CD4-positive, alpha-beta T cell treated with Interleukin-2 at 100 ng/mL for 4 hours (primary cell): ENCODE results near the gene RING1.

Source experiments
- DNase-seq: peaks from one replicate; pipeline ENCODE4 v3.0.0-alpha.2; 2020; ENCODE audit warnings: low spot score

RING1 gene

DNA sequence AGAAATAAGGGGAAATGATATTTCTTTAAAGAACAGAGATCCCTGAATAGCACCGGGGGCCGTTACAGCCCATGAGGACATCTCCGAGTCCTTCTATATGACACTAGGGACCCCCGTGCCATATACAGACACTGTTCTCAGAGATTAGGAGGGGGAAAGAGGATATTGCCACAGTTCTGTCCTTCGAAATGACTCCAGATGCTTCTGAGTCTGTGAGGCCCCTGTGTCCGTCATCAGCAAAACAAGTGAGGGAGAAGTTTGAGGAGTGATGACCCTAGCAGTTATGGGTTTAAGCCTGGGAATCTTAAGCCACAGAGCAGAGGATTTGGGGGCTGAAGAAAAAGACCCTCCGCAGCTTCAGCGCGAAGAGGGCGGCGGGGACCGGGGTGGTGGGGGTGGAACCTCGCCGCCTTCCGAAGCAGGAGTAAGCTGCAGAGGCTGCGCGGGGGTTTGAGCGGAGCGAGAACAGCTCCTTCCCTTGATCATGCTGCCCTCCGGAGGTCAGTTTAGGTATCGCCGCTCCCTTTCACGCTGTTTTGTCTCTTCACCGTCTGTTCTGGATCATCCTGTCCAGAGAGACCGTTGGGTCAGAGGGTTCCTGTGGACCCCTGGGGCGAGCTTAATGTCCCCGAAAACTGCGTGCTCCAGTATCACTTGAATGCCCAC is 39.8 kb downstream of the RING1 start:
- peak; percentile 92 for DNase-seq

DNA sequence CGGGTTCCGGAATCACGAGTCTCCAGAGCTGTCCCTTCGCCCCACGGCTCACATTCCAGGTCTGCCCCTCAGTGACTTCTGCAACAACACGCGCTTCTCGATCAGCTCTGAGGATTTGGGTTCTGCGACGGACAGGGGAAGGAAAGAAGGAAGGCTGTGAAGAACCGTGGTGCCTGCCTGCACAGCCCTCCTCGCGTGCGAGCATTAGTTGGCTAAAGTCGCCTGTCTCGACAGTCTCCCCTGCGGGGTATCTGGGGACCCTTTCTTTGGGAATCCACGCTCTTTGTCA is 40.3 kb downstream of the RING1 start:
- no peak for DNase-seq

DNA sequence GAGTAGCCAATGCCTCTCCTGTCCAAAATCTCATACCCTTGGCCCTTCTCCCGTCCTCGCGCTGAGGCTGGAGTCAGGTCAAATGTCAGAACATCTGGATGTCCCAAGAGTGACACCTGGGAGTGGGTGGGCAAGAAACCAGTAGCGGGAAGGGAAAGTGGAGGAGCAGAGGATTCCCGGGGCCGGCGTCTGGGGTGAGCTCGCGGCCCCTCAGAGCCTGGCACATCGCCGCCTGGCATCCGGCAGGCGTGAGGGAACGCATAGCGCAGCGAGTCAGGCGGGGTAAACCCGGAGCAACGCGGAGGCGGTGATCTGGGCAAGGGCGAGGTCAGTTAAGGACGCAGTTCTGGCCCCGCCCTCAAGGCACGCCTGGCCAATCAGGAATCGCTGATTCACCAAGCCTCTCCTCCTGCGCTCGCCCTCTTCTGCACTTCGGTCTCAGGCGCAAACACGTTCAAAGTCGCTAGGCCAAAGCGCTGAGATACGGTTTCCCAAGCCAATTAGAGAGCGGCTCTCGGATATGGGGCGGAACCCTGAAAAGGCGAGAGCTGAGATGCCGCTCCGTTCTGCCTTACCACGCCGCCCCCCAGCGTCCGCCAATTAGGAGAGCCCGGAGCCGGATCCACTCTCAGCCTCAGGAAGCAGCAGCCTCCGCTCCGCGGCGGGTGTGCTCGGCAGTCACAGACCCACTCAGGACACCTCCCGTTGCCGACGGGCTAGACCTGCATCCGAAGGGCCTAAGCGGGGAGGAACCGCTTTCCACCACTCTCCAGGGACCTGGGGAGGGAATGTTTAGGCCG is 40.8 kb downstream of the RING1 start:
- peak; percentile 99 for DNase-seq

DNA sequence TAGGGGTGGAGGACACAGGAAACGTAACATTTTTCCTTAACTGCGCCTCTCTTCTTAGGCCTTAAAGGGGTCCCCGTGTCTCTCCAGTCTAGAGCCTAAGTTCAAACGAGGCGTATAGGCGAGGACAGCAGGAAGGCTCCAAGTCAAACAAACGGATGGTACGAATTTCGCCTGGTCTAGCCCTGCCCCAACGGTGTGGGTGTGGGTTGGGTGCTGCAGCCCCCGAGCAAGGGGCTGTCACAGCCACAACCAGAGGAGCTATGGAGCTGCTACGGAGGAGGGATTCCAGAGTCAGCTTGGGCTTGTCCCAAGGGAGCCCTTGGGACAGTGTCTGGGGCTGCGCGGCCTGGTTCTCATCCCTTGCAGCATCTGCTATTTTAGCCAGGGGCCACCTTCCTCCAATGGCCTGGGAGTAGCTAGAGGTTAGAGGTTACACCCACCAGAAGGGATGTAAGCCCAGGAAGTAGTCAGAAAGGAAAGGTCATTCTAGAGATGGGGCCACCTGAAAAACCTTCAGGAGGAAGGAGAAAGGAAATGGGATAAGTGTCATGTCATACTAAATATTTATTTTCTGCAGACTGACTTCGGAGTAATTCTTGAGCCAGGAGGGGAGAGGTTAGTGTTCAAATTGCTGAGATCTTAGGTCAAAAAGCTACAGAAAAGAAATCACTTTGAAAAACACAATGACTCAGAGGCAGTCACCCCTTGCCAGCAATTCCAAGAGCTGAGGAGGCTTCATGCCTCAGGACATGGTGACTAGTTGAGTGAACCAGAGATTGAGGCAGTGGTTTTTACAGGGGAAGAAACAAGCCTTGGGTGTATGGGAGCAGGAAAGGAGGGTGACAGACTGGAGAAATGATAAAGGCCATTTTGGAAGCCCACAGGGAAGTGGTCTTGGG is 41.7 kb downstream of the RING1 start:
- DNase-seq, result no peak

DNA sequence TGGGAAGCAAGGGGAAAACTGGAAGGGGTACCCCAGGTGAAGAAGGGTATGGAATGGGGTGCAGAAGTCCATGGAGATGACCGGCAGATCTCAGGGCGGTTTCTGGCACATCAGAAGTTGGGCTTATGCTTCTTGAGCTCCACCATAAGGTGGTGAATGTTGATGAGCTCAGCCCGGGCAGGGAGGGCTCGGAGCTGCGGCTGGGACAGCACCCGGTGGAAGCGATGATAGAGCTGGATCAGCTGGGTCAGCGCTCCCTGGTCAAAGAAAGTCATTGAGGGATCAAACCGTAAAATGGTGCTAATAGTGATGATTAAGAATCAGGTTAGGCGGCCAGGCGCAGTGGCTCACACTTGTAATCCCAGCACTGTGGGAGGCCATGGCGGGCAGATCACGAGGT is 42.4 kb downstream of the RING1 start:
- DNase-seq, result no peak

DNA sequence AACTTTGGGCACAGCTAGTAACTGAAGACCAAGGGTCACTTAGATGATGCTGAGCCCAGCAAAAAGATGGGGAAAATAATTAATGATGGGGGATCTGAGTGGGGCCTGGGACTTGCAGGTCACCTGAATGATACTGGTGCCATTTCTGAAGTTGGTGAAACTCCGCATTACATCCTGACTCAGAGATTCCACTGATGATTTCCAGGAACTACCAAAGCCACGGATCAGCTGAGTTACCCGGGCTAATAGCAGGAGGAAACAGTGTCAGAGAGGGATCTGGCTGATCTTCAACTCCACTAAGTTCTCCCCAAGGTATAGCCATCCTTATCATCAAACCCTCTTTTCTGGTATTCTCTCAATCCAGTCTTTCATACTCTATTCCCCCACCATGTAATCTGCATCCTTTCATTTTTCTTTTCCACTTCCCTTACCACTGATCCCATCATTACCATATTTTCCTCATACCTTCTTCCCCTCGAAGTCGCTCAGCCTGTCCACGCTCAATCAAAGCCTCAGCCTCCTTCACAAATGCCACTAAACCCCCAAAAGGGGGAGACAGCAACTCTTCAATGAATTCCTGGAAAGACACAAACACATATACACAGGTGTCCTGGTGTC is 43.2 kb downstream of the RING1 start:
- DNase-seq, result no peak

DNA sequence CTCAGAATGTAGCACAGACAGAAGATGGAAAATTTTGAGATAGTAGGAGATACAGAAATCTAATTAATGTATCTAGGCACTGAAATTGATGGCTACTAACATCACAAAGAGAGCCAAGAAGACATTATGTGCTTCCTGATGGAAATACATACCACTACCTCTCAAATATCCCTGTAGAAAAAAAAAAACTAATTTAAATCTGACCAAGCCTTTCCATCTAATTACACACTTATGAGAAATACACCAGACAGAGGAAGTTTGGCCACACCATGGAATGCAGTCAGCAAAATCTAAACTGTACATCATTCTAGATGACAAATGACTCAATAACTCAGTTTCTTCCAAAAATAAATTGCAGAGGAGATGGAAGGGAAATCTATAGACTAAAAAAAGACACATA is 44.5 kb downstream of the RING1 start:
- no peak for DNase-seq

DNA sequence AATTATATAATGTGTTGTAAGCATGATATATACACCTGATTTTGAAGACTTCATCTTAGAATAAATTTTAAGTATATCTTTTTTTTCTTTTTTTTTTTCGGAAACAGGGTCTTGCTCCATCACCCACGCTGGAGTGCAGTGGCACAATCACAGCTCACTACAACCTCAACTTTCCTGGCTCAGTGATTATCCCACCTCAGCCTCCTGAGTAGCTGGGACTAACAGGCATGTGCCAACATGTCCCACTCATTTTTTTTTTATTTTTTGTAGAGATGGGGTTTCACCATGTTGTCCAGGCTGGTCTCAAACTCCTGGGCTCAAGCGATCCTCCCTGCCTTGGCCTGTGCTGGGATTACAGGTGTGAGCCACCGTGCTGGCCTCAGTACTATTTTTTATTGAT is 46.3 kb downstream of the RING1 start:
- no peak for DNase-seq

DNA sequence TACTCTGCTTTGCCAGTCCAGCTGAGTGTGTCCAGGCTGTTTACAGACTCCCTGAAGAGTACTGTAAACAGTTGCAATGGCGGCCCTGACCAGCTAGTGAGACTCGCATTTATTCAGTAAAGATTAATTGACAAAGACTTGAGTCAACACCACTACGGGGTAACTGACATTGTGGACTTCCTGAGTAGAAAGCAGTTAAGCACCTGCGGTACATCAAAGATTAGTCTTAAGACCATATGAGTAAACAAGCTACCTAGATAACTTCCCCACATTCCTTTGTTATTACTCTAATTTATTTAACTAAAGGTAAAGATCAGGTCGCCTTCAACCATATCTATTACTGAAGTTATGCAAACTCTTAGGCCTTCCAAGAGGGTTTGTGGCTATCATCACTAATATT is 50.7 kb downstream of the RING1 start:
- DNase-seq, result no peak
